ENCODE results near the gene ZBTB9.

DNA sequence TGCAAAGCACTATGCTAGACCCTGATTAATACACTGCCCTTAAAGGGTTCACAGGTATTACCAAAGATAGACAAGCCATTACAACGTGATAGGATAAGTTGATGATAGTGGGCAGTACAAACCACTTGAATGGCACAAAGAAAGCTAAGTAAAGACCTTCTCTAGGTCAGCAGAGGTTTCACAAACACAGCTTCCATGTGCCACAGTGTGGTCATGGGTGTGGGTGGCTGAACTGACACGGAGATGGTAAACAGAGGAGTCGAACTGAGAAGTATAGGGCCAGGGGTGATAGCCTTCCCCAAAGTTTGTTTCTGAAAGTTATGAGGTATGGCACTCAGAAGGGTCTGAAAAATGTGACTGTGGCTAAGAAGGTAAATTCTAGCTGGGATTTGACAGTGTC is 4.3 kb downstream of the ZBTB9 start:
- TF ChIP-seq, protein P1, sequence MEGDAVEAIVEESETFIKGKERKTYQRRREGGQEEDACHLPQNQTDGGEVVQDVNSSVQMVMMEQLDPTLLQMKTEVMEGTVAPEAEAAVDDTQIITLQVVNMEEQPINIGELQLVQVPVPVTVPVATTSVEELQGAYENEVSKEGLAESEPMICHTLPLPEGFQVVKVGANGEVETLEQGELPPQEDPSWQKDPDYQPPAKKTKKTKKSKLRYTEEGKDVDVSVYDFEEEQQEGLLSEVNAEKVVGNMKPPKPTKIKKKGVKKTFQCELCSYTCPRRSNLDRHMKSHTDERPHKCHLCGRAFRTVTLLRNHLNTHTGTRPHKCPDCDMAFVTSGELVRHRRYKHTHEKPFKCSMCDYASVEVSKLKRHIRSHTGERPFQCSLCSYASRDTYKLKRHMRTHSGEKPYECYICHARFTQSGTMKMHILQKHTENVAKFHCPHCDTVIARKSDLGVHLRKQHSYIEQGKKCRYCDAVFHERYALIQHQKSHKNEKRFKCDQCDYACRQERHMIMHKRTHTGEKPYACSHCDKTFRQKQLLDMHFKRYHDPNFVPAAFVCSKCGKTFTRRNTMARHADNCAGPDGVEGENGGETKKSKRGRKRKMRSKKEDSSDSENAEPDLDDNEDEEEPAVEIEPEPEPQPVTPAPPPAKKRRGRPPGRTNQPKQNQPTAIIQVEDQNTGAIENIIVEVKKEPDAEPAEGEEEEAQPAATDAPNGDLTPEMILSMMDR (IDR thresholded peaks at IDR 0.05; ENCODE audit: low read length), result no peak
- no peak for TF ChIP-seq EZH2 (IDR thresholded peaks at IDR 0.05; ENCODE audit: borderline replicate concordance, low read length)

Data from OCI-LY1 (cell line).